NCI-H2196 (cell line): Measurements from ENCODE around the gene PGBD5.

ENCODE experiments used
- DNase-seq: peaks from one replicate; lab custom pipeline; 2025; ENCODE audit not compliant: unreplicated experiment; lab: John Stamatoyannopoulos, UW

The PGBD5 gene

GRCh38 chr1:230398856-230399255 lies 27.3 kb downstream of the PGBD5 start:
- DNase-seq, result no peak

GRCh38 chr1:230396966-230397365 lies 29.2 kb downstream of the PGBD5 start:
- DNase-seq, result no peak

DNA sequence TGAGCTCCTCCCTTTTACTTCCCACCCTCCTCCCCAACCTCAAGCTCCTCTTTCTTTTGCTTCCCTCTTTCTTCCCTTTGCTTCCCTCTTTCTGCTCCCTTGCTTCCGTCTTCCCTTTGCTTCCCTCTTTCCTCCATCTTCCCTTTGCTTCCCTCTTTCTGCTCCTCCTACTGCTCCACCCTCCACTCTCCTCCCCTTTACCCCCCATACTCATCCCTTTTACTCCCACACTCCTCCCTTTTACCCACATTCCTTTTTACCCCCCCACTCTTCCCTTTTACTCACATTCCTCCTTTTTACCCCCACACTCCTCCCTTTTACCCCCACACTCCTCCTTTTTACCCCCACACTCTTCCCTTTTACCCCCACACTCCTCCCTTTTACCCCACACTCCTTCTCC lies 30.2 kb downstream of the PGBD5 start:
- DNase-seq, result no peak

DNA sequence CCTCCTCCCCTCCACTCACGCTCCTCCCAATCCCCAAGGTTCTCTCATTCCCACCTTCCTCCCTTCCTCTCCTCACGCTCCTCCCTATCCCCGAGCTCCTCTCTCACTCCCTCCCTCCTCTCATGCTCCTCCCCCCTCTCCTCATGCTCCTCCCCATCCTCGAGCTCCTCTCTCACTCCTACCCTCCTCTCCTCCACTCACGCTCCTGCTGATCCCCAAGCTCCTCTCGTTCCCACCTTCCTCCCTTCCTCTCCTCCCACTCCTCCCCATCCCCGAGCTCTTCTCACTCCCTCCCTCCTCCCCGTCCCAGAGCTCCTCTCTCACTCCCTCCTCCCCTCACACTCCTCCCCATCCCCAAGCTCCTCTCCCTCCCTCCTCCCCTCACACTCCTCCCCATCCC lies 31.4 kb downstream of the PGBD5 start:
- DNase-seq, result no peak

- no peak for DNase-seq
These were observed 32.0 kb downstream of the PGBD5 start for GRCh38 chr1:230394134-230394533.

GRCh38 chr1:230393722-230394121 lies 32.4 kb downstream of the PGBD5 start:
- DNase-seq, result no peak

DNA sequence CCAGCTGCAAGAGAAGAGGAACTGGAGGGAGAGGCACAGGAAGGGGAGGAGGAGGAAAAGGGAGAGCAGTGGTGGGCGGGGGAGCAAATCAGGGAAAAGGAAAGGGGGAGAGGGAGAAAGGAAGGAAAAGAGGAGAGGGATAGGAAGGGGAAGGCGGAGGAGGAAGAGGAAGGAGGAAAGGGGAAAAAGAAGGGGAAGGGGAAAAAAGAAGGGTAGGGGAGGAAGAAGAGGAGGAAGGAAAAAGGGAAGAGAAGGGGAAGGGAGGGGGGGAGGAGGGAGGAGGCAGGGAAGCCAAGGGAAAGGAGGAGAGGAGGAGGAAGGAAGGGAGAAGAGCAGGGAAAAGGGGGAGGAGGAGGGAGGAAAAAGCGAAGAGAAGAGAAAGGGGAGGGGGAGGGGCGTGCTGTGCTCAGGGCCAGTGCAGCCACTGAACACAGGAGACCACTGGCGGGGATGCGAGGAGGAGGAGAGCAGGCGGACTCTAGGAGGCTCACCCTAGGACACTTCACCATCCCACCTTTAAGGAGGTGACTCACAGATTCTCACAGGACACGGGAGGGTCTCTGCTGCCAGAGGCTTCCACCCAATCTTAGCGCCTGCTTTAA lies 33.1 kb downstream of the PGBD5 start:
- no peak for DNase-seq

DNA sequence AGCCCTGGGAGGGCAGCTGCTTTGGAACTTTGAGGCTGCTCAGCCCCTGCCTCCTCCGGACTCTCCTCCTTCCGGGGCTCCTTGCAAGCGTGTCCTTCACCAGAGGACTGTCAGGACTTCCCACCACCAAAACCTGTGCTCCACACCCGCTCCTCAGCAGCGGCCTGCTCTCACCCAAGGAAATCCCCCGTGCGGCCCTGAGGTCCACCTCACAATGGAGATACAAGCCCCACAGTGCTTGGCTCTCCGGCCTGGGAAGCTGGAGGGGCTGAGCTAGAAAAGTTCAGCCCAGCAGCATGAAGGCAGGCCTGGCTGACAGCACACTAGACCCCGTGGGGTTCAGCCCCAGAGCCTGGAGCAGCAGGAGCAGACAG lies 33.6 kb downstream of the PGBD5 start:
- no peak for DNase-seq

- DNase-seq, result no peak
These were observed 34.2 kb downstream of the PGBD5 start for GRCh38 chr1:230391776-230392535.

GRCh38 chr1:230390371-230390770 lies 35.8 kb downstream of the PGBD5 start:
- DNase-seq, result no peak

- no peak for DNase-seq
These were observed 38.3 kb downstream of the PGBD5 start for GRCh38 chr1:230387876-230388275.

GRCh38 chr1:230387296-230387695 lies 38.8 kb downstream of the PGBD5 start:
- DNase-seq, result no peak

DNA sequence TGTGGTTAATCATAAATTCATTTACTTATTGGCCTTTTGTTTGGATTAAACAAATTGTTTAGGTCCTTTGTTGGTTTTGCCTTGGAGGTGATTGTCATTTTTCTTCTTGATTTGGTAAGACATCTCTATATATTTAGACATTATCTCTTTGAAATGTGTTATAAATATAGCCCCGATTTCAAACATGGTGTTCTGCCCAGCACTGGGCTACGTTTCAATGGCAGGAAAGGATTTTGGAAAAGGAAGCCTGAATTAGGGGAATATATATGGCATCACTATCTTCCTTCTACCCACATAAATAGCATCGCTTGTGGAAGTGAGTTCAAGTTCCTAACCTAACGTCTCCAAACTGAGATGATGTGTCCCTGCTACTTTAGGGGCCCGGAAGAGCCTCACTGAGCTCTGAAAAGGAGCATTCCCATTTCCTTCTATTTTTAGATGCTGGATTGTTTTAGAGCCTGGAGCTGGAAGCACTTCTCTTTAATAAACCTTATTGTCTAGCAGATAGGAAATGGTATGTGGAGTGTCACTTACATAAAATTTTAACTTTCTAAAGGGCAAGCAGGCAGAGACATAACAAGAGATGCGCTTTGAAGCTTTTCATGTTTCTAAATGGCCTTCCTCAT lies 39.4 kb downstream of the PGBD5 start:
- no peak for DNase-seq

DNA sequence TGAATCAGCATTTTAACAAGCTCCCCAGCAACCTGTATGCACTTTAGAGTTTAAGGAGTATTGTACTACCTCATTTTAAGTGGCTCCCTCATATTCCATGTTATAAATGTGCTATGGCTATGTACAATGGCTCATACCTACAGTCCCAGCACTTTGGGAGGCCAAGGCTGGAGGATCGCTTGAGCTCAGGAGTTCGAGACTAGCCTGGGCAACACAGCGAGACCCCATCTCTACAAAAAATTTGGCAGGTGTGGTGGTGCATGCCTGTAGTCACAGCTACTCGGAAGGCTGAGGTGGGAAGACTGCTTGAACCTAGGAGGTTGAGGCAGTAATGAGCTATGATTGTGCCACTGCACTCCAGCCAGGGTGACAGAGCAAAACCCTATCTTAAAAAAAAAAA lies 40.2 kb downstream of the PGBD5 start:
- DNase-seq, result no peak

DNA sequence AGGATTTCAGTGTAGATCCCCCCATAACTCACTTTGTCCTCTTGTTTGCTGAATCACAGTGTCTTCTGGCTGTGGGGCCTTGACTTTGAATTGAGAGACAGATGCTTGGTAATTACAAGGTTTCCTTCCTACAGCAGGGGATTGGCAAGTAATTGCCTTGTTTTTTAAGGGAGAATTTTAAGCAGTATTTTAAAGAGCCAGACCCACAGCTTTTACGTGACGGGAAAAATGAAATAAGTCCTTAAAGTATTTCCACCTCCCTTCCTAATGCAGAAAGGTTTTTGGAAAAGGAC lies 41.0 kb downstream of the PGBD5 start:
- no peak for DNase-seq

DNA sequence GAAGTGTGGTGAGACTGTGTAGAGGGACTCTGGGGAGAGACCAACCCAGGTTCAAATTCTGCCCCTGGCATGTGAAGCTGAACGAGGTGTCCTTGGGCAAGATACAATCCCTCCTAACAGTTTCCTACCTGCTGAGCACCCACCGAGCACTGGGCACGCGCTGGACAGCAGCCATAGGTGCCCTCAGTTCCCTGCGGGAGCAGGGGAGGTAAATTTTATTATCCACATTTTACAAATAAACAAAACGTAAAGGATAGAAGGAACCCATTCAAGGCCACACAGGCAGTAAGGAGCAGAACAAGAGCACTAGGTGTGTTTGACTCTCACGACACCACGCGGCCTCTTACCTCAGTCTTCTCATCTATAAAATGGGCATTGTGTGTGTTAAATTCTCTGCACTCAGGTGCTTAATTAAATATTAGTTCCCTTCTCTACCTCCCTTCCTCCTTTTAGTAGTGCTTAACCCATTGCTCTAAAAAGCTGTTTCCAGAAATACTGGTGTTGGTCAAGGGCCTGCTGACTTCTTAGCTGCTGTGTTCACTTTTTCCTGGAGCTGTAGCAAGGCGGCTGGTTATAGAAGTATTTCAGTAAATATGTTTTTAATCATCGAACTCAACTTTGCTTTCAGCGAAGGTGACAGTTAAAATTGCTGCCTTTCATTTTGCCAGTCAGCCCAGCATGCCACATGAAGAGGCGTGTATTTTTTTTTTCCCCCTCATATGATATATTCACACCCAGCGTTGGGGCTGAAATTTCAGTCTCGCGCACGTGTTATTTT lies 41.6 kb downstream of the PGBD5 start:
- DNase-seq, result no peak

DNA sequence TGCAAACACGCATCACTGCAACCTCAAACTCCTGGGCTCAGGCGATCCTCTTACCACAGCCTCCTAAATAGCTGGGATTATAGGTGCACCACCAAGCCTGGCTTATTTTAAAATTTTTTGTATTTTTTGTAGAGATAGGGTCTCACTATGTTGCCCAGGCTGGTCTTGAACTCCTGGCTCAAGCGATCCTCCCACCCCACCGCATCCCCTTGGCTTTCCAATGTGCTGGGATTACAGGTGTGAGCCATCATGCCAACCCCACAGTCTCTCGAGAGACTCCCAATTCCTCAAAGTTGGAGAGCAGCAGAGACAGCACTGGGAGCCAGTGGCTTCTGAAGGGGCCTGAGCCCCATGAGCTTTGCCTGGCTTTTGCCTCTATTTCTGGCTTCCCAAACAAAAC lies 42.7 kb downstream of the PGBD5 start:
- DNase-seq, result no peak

GRCh38 chr1:230382001-230382491 lies 44.1 kb downstream of the PGBD5 start:
- no peak for DNase-seq

- DNase-seq, result no peak
These were observed 44.5 kb downstream of the PGBD5 start for GRCh38 chr1:230381585-230381984.

GRCh38 chr1:230381049-230381467 lies 45.1 kb downstream of the PGBD5 start:
- DNase-seq, result no peak

DNA sequence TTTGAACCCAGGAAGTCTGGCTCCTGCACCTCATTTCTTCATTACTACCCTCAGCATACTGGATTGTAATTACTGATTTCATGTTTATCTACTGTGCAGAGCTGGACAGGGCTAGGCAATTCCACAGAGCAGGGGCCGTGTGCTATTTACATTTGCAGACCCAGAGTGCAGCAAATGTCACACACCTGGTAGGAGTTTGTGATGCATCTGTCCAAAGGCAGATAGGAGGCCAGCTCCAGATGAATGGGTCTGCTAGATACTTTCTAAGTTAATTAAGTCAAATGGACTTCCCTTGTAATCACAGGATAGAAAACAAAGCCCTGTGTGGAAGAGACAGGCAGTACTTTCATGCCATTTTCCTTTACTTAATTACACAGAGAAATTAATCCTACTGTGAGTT lies 46.2 kb downstream of the PGBD5 start:
- DNase-seq, result no peak

- no peak for DNase-seq
These were observed 46.7 kb downstream of the PGBD5 start for GRCh38 chr1:230379462-230379861.
